HG03159 (cell line): ENCODE data around the gene DAZ1.
"Not testable (repeated sequence)": the region's sequence is repeated elsewhere in the genome, so short reads cannot be mapped to it uniquely, and the experiment has no call there.

Experiments
- ATAC-seq: cut with Tn5 transposase; IDR thresholded peaks from one replicate; pipeline ENCODE4 v1.9.1; 2021; ENCODE audit warnings: mild to moderate bottlenecking, moderate library complexity; ENCODE audit not compliant: unreplicated experiment

DAZ1 gene

GRCh38 chrY:23198908-23199307 lies at the start of gene DAZ1:
Gene DAZ1 (minus strand): TSS chrY:23199008. CDS start chrY:23198800, 208 bp downstream.
- not testable (repeated sequence) for ATAC-seq

- ATAC-seq: not testable (repeated sequence)
These were observed 20.4 kb upstream of the DAZ1 start, which contains the start of gene DAZ2 for GRCh38 chrY:23219233-23219632. Gene DAZ2 (plus strand): TSS chrY:23219533. CDS start chrY:23219741, 208 bp downstream.

GRCh38 chrY:23210681-23211080 lies 11.9 kb upstream of the DAZ1 start:
- not testable (repeated sequence) for ATAC-seq

- ATAC-seq: not testable (repeated sequence)
These were observed 11.1 kb upstream of the DAZ1 start for GRCh38 chrY:23209802-23210495.

- ATAC-seq: not testable (repeated sequence)
These were observed 8.6 kb upstream of the DAZ1 start for GRCh38 chrY:23207455-23207854.
